Sigmoid colon (tissue), 4 donors: ENCODE results near the gene GABBR2.

ENCODE experiments used
- EP300 ChIP-seq, 4 donors: sonication (generic); formaldehyde crosslinking; IDR thresholded peaks; one replicate each; pipeline ENCODE4 v1.6.1; 2017; ENCODE audit warnings: antibody characterized with exemption in 4 of 4
- POLR2A ChIP-seq, 2 donors: fragments of 450-650 bp; IDR thresholded peaks; one replicate each; pipeline ENCODE4 v1.6.1; 2016; ENCODE audit warnings: antibody characterized with exemption in 2 of 2, mild to moderate bottlenecking in 2 of 2, moderate library complexity in 2 of 2
- POLR2AphosphoS5 ChIP-seq, 4 donors: sonication (generic); formaldehyde crosslinking; IDR thresholded peaks; one replicate each; pipeline ENCODE4 v1.6.1; 2017; ENCODE audit warnings: antibody characterized with exemption in 4 of 4
- TF ChIP-seq, protein P1 (sequence below), 4 experiments: fragments of 450-650 bp in 3 of 4; fragments of 200-600 bp in 1 of 4; IDR thresholded peaks; one replicate each; pipeline ENCODE4 v1.5.1; 2016 to 2019; ENCODE audit warnings: antibody characterized with exemption in 4 of 4, mild to moderate bottlenecking in 3 of 4, moderate library complexity in 2 of 4

DNA sequence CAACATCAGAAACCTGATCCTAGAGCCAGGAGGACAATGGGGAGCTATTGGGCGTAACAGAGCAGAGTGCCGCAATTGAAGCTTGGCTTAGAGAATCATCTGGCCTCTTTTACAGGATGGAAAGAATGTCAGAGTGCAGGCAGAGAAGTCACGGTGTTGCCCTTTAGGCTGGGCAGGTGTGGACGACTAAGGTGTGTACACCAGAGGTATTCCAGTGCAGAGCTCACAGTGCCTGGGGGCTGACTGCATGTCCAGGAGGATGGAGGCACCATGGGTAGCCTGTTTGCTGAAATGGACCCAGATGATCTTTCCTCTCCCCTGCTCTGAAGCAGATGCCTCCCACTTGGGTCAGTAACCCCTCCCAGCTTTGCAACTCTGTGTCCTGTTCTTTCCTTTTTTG is 404.4 kb downstream of the GABBR2 start:
- TF ChIP-seq, protein P1, sequence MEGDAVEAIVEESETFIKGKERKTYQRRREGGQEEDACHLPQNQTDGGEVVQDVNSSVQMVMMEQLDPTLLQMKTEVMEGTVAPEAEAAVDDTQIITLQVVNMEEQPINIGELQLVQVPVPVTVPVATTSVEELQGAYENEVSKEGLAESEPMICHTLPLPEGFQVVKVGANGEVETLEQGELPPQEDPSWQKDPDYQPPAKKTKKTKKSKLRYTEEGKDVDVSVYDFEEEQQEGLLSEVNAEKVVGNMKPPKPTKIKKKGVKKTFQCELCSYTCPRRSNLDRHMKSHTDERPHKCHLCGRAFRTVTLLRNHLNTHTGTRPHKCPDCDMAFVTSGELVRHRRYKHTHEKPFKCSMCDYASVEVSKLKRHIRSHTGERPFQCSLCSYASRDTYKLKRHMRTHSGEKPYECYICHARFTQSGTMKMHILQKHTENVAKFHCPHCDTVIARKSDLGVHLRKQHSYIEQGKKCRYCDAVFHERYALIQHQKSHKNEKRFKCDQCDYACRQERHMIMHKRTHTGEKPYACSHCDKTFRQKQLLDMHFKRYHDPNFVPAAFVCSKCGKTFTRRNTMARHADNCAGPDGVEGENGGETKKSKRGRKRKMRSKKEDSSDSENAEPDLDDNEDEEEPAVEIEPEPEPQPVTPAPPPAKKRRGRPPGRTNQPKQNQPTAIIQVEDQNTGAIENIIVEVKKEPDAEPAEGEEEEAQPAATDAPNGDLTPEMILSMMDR (IDR thresholded peaks at IDR 0.05) = no peak
- no peak for TF ChIP-seq POLR2A (IDR thresholded peaks at IDR 0.05)
- no peak for TF ChIP-seq POLR2AphosphoS5 (IDR thresholded peaks at IDR 0.05)
- TF ChIP-seq EP300 (IDR thresholded peaks at IDR 0.05) = no peak
